Activated T-helper 1 cell treated with anti-CD3 and anti-CD28 coated beads, Interleukin-2, amount 50 U/mL, for 16 hours (primary cell): ENCODE results near the gene WDR12.
"Not testable (repeated sequence)": the region's sequence is repeated elsewhere in the genome, so short reads cannot be mapped to it uniquely, and the experiment has no call there.

ENCODE experiments used
- DNase-seq, 2 donors: peaks; one replicate each; pipeline ENCODE4 v3.0.0-alpha.2; 2020; ENCODE audit warnings: low read depth in 1 of 2, low spot score in 1 of 2

The WDR12 gene

GRCh38 chr2:202911512-202912341, at the start of gene WDR12, which contains the start of gene CARF:
Gene WDR12 (minus strand): TSS chr2:202911673. CDS start chr2:202911476, 197 bp downstream.
Gene CARF (plus strand): TSS chr2:202912275. CDS start chr2:202941903, 29,628 bp downstream.
- DNase-seq = peak; percentile 74 to 79

DNA sequence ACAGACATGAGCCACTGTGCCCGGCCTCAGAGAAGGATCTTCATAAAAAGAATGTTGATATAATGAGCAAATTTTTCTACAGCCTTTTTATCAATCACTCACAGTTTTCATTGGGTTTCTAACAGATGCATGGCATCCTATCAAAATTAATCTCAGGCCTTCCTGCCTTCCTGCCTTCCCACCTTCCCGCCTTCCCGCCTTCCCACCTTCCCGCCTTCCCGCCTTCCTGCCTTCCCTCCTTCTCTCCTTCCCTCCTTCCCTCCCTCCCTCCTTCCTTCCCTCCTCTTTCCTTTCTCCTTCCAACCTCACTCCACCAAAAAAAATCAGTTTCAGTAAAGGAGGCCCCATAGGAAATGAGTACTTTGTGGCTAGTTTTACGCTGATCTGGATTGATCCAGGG, 49.1 kb upstream of the WDR12 start:
- no peak for DNase-seq

DNA sequence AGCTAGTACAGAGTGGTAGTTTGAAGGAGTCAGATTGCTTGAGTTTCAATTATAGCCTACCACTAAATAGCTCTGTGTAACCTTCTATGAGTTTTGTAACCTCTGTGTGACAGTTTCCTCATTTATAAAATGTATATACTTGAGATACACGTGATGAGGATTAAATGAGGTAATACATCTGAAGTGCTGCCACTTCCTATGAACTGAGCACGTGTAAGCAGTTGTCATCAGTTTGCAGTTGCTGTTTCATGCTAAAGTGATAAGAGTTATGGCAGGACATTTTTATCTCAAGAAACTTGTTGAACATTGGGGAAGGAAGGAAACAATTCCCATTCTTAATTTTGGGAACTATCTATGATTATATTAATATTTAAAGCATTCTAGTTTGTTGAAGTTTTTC, 39.1 kb upstream of the WDR12 start:
- DNase-seq = no peak

DNA sequence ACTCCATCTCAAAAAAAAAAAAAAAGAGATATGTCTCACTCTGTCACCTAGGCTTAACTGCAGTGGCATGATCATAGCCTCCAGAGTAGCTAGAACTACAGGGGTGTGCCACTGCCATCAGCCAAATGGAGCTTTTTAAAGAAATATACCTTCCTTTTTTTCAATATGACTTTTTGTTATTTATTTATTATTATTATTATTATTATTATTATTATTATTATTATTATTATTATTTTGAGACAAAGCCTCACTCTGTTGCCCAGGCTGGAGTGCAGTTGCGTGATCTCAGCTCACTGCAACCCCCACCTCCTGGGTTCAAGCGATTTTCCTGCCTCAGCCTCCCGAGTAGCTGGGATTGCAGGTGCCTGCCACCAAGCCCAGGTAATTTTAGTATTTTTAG, 37.9 kb upstream of the WDR12 start:
- DNase-seq = not testable (repeated sequence)

DNA sequence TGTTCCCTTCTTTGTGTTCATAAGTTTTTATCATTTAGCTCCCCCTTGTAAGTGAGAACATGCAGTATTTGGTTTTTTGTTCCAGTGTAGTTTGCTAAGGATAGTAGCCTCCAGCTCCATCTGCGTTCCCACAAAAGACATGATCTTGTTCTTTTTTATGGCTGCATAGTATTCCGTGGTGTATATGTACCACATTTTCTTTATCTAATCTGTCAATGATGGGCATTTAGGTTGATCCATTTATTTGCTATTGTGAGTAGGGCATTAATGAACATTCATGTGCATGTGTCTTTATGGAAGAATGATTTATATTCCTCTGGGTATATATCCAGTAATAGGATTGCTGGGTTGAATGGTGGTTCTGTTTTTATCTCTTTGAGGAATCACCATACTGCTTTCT, 34.0 kb upstream of the WDR12 start:
- no peak for DNase-seq

- no peak for DNase-seq
These were observed 33.3 kb upstream of the WDR12 start for GRCh38 chr2:202944816-202945215.

GRCh38 chr2:202944408-202944807, 32.9 kb upstream of the WDR12 start:
- no peak for DNase-seq

DNA sequence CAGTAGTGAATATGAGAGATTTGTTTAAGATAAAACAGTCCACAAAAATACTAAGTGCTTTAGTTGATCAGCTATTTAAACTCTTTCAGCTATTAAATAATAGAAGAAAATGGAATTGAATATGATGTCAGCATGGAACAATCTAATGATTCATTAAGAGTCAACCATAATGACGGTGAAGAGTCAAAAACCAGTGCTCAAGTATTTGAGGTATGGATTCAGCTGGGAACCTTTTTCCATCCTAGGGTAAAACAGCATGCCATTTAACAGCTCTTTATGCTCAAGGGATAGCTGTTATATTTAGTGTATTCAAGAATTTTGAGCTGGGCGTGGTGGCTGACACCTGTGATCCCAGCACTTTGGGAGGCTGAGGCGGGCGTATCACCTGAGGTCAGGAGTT, 30.3 kb upstream of the WDR12 start:
- no peak for DNase-seq

GRCh38 chr2:202938960-202939359, 27.5 kb upstream of the WDR12 start:
- no peak for DNase-seq

DNA sequence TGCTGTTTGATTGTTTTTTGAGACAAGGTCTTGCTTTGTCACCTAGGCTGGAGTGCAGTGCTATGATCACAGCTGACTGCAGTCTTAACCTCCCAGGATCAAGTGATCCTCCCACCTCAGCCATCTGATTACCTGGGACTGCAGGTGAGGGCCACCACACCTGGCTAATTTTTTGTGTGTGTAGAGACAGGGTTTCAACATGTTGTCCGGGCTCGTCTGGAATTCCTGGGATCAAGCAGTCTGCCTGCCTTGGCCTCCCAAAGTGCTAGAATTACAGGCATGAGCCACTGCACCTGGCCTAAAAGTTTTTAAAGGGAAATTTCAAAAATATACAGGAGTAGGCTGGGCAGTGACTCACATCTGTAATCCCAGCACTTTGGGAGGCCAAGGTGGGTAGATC, 23.0 kb upstream of the WDR12 start:
- no peak for DNase-seq

DNA sequence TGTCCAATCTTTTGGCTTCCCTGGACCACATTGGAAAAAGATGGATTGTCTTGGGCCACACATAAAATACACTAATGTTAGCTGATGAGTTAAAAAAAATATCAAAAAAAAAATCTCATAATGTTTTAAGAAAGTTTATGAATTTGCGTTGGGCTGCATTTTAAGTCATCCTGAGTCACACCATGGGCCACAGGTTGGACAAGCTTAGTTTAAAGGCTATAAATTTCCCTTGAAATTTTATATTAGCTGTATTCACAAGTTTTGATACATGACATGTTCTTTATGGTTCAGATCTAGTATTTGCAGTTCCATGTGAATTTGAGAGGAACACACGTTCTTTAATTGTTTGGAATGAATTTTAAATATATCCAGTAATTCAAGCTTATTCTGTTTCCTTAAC, 22.5 kb upstream of the WDR12 start:
- no peak for DNase-seq

DNA sequence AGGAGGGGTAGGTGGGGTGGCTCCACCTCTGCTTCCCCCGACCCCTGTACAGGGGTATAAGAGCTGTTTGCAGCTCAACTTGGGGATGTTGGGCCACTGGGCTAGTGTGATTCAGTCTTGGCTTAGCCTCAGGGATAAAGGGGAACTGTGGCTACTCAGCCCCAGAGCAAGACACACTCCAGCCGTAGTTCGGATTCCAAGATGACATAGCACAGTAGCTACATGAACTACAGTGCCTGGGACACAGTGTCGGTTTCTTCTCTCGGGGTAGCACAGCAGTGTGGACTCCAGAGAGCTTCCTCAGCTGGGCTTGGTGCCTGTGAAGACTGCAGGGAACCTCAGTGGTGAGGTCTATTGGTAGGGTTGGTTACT, 21.7 kb upstream of the WDR12 start:
- DNase-seq = no peak

DNA sequence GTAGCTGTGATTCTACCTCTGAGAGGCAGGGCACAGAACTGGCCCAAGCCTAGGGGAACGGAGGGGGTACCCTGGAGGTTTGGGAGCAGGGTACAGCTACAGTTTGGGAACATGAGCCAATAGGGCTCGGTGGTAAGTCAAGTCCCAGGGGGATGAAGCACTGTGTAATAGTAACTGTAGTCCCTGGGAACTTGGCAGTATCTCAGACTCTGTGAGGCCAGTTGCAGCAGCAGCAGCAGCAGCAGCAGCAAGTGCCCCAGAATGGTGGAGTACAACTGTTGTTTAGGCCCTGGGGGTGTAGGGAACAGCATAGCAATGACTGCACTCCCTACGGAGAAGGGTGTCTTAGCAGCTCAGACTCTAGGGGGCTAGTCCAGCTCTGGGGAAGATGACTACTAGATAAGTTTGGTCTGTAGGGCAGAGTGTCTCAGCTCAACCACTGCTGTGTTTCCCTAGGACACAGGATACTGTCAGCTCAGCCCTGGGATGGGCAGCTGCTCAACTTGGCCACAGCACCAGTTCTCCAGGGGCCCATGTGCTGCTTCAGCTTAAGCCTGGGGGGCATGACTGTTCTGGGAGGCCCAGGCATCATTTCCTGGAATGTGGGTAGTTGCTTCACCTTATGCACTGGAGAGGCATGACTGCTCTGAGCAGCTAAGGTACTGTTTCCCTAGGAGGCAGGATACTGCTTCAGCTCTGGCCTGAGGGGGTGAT, 21.1 kb upstream of the WDR12 start:
- no peak for DNase-seq

DNA sequence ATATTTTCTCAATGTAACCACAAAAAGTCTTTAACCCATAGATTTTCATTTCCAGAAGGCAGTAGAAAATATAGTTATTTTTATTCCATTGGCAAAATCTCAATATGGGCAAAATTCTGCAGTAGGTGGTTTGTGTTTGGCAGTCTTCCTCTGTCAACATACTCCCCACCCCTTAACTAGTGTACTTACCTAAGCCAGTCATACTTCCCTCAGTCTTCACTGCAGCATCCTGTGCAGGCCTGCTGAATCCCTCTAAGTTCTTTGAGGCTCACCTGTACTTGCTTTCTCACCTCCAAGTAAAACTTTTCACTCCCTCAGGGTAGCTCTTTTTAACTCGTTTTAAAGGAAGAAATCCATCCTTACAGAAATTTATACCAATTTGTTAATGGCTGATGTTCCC, 7.4 kb upstream of the WDR12 start:
- DNase-seq = no peak

- DNase-seq = not testable (repeated sequence)
These were observed 1.1 kb upstream of the WDR12 start for GRCh38 chr2:202912342-202913201.

DNA sequence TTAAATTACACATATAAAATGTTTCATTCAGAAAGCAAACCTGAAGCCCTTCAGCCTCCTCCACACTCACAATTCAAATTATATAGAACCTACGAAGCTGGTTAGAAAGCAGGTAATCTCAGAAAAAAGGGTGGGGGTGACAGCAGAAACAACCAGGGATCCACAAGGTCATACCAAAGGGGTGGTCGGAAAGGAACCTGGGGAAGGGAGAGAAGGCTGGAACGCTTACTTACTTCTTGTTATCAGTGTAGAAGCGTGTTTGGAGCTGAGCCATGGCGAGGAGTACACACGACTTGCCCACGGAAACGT, 316 bp downstream of the WDR12 start:
- no peak for DNase-seq

GRCh38 chr2:202910698-202911097, 775 bp downstream of the WDR12 start:
- DNase-seq = no peak

- DNase-seq = not testable (repeated sequence)
These were observed 1.2 kb downstream of the WDR12 start for GRCh38 chr2:202910250-202910649.

GRCh38 chr2:202909394-202910192, 1.9 kb downstream of the WDR12 start:
- no peak for DNase-seq

DNA sequence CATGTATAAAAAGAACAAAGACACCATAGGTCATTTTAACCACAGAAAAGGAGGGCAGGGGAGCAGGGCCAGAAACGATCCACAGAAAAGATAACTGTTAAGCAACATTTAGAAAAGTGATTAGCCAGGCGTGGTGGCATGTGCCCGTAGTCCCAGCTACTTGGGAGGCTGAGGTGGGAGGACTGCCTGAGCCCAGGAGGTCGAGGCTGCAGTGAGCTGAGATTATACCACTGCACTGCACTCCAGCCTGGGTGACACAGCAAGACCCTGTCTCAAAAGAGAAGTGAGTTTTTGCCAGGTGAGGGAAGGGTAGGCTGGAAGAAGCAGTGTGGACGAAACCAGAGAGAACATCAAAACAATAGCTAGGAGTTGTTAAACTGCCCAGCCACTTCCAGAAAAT, 3.3 kb downstream of the WDR12 start:
- no peak for DNase-seq

GRCh38 chr2:202905507-202905906, 6.0 kb downstream of the WDR12 start:
- not testable (repeated sequence) for DNase-seq
